ENCODE results near the gene SMIM45.

SMIM45 gene

GRCh38 chr22:41964112-41964491 is 12.2 kb downstream of the SMIM45 start:
- no peak for ATAC-seq
- no peak for DNase-seq (ENCODE audit: low read depth, low spot score)
- TF ChIP-seq POLR2AphosphoS5 (IDR thresholded peaks at IDR 0.05; ENCODE audit: low read depth, low read length), result no peak
- TF ChIP-seq, protein P1, sequence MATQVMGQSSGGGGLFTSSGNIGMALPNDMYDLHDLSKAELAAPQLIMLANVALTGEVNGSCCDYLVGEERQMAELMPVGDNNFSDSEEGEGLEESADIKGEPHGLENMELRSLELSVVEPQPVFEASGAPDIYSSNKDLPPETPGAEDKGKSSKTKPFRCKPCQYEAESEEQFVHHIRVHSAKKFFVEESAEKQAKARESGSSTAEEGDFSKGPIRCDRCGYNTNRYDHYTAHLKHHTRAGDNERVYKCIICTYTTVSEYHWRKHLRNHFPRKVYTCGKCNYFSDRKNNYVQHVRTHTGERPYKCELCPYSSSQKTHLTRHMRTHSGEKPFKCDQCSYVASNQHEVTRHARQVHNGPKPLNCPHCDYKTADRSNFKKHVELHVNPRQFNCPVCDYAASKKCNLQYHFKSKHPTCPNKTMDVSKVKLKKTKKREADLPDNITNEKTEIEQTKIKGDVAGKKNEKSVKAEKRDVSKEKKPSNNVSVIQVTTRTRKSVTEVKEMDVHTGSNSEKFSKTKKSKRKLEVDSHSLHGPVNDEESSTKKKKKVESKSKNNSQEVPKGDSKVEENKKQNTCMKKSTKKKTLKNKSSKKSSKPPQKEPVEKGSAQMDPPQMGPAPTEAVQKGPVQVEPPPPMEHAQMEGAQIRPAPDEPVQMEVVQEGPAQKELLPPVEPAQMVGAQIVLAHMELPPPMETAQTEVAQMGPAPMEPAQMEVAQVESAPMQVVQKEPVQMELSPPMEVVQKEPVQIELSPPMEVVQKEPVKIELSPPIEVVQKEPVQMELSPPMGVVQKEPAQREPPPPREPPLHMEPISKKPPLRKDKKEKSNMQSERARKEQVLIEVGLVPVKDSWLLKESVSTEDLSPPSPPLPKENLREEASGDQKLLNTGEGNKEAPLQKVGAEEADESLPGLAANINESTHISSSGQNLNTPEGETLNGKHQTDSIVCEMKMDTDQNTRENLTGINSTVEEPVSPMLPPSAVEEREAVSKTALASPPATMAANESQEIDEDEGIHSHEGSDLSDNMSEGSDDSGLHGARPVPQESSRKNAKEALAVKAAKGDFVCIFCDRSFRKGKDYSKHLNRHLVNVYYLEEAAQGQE (IDR thresholded peaks at IDR 0.05; ENCODE audit: insufficient read depth in 1 of 2, low read depth in 2 of 2, low read length in 1 of 2), result no peak
- TF ChIP-seq CTCF (IDR thresholded peaks at IDR 0.05), result no peak
- no peak for TF ChIP-seq TCF7L2 (IDR thresholded peaks at IDR 0.05; ENCODE audit: low read depth, low read length)
- TF ChIP-seq SIN3A (IDR thresholded peaks at IDR 0.05; ENCODE audit: borderline replicate concordance, insufficient read depth, low read depth, low read length), result no peak
- in situ Hi-C loops (cut with HindIII; ENCODE audit: low pct_unique_long_range_greater_than_20kb, low sequenced_read_pairs) (no loop called here), intact Hi-C loops (cut with micrococcal nuclease; ENCODE audit: unreplicated experiment) (loop anchor here (10.0 kb wide), 1 partner anchor 151 kb away; no protein-coding TSS in a partner anchor)
- H3K4me1 ChIP-seq (ENCODE audit: control insufficient read depth, insufficient read depth, low read length), result peaks cover 5% of the 10 kb centered on the region; the same call in 1 of the 2 replicates
- no peaks in the 10 kb centered on the region for H3K9me3 ChIP-seq (ENCODE audit: control insufficient read depth, insufficient read depth, low read depth, low read length)
- BruUV-seq (replicated peaks), result no TSS peak
- no peaks in the 10 kb centered on the region for H3K27me3 ChIP-seq (ENCODE audit: control insufficient read depth, insufficient read depth, low read length)
- CTCF ChIA-PET, result no interaction called here
- no peaks in the 10 kb centered on the region for H3K36me3 ChIP-seq (ENCODE audit: control insufficient read depth, insufficient read depth, low read length)
- POLR2A ChIA-PET, result no interaction called here
- no peak overlapping the region for H3K27ac ChIP-seq (ENCODE audit: low read length)
- H3K4me3 ChIP-seq (ENCODE audit: low read depth in 2 of 2, low read length in 2 of 2), result no peak overlapping the region

DNA sequence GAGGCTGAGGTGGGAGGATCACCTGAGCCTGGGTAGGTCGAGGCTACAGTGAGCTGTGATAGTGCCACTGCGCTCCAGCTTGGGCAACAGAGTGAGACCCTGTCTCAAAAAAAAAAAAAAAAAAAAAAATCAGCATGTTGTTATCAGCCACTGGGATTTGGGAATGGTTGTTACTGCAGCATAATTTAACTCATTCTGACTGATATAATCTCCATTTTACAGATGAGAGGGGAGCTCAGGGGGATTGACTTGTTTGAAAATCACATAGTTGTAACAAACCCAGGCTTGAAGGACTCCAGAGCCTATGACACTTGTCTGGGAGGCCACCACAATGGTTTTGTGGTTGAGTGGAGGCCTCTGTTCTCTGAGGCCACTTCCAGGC is 14.3 kb downstream of the SMIM45 start:
- ChIA-PET CTCF (no interaction called here), POLR2A (no interaction called here)
- in situ Hi-C loops (cut with HindIII; ENCODE audit: low pct_unique_long_range_greater_than_20kb, low sequenced_read_pairs) (no loop called here), intact Hi-C loops (cut with micrococcal nuclease; ENCODE audit: unreplicated experiment) (loop anchor here (5.0 to 10.0 kb wide), 2 partner anchors 106 to 149 kb away; partner anchors contain the start of genes NAGA and PHETA2)
- Histone ChIP-seq H3K36me3 (ENCODE audit: control insufficient read depth, insufficient read depth, low read length) (no peaks in the 10 kb centered on the region), H3K4me1 (ENCODE audit: control insufficient read depth, insufficient read depth, low read length) (no peaks in the 10 kb centered on the region), H3K9me3 (ENCODE audit: control insufficient read depth, insufficient read depth, low read depth, low read length) (no peaks in the 10 kb centered on the region), H3K27me3 (ENCODE audit: control insufficient read depth, insufficient read depth, low read length) (no peaks in the 10 kb centered on the region), H3K27ac (ENCODE audit: low read length) (no peak overlapping the region), H3K4me3 (ENCODE audit: low read depth in 2 of 2, low read length in 2 of 2) (no peak overlapping the region)
- BruUV-seq (replicated peaks), result no TSS peak
- DNase-seq (ENCODE audit: low read depth, low spot score) (no peak), ATAC-seq (no peak)
- no peak for TF ChIP-seq POLR2AphosphoS5 (IDR thresholded peaks at IDR 0.05; ENCODE audit: low read depth, low read length)
- TF ChIP-seq CTCF (IDR thresholded peaks at IDR 0.05), result no peak
- TF ChIP-seq TCF7L2 (IDR thresholded peaks at IDR 0.05; ENCODE audit: low read depth, low read length), result no peak
- TF ChIP-seq SIN3A (IDR thresholded peaks at IDR 0.05; ENCODE audit: borderline replicate concordance, insufficient read depth, low read depth, low read length), result no peak
- TF ChIP-seq, protein P1 (IDR thresholded peaks at IDR 0.05; ENCODE audit: insufficient read depth in 1 of 2, low read depth in 2 of 2, low read length in 1 of 2), result no peak
